Osteoblast (primary cell): Measurements from ENCODE around the gene USP10. TPM values are rescaled to one million over a fixed set of nuclear protein-coding genes. Genes with fewer than 3 reads are reported as not detected.

Source experiments
- DNase-seq: peaks from one replicate; pipeline ENCODE4 v3.0.0; 2011; ENCODE audit warnings: low spot score, mixed read lengths; ENCODE audit not compliant: insufficient read length; ENCODE audit errors: missing footprints
- H2AFZ ChIP-seq: 2 replicates; pipeline ENCODE4 v1.6.0; 2011; ENCODE audit warnings: mild to moderate bottlenecking, low read length
- H3K27ac ChIP-seq: 2 replicates; pipeline ENCODE4 v1.5.1; 2011; ENCODE audit warnings: mild to moderate bottlenecking, low read depth, low read length, moderate library complexity
- H3K27me3 ChIP-seq: 2 replicates; pipeline ENCODE4 v1.6.0; 2012; ENCODE audit warnings: mild to moderate bottlenecking, control low read depth, inconsistent platforms, low read length, moderate library complexity; ENCODE audit not compliant: insufficient read depth
- H3K36me3 ChIP-seq: 2 replicates; pipeline ENCODE4 v1.5.1; 2011; ENCODE audit warnings: mild to moderate bottlenecking, low read length, control low read depth, moderate library complexity; ENCODE audit not compliant: insufficient read depth
- H3K4me1 ChIP-seq: 2 replicates; pipeline ENCODE4 v1.5.1; 2011; ENCODE audit warnings: mild to moderate bottlenecking, low read length, control low read depth, moderate library complexity; ENCODE audit not compliant: insufficient read depth
- H3K4me2 ChIP-seq: 2 replicates; pipeline ENCODE4 v1.6.0; 2011; ENCODE audit warnings: mild to moderate bottlenecking, low read length; ENCODE audit not compliant: insufficient read depth
- H3K4me3 ChIP-seq: fragments of 200-600 bp; sonication (generic); 3 replicates; pipeline ENCODE4 v1.5.1; 2012; ENCODE audit warnings: mild to moderate bottlenecking, low read length, inconsistent platforms; ENCODE audit not compliant: insufficient read depth
- H3K79me2 ChIP-seq: 2 replicates; pipeline ENCODE4 v1.6.0; 2012; ENCODE audit warnings: mild to moderate bottlenecking, low read length, control low read depth, inconsistent platforms; ENCODE audit not compliant: insufficient read depth
- H3K9me3 ChIP-seq: 2 replicates; pipeline ENCODE4 v1.5.1; 2011; ENCODE audit warnings: low read depth, low read length, control low read depth
- H4K20me1 ChIP-seq: 2 replicates; pipeline ENCODE4 v1.6.0; 2012; ENCODE audit warnings: mild to moderate bottlenecking, low read length, control low read depth; ENCODE audit not compliant: insufficient read depth
- total RNA-seq: library from RNA; depleted of rRNA; stranded (reverse); fragments of >200 nt; gene quantifications from 2 replicates; pipeline ENCODE4 v1.2.3, GENCODE V29; 2012
- TF ChIP-seq, protein P1 (sequence below): IDR thresholded peaks from 2 replicates; pipeline ENCODE4 v1.5.1; 2011; ENCODE audit warnings: mild to moderate bottlenecking, low read depth, low read length, moderate library complexity; ENCODE audit errors: extremely low read depth

USP10 gene
- total RNA-seq, 1 donor, result 43.1 TPM

GRCh38 chr16:84815462-84815861 lies 115.7 kb downstream of the USP10 start:
- Histone ChIP-seq H3K4me1 (peaks cover 17% of the 10 kb centered on the region), H3K27ac (no peak overlapping the region), H2AFZ (no peak overlapping the region), H3K4me3 (no peak overlapping the region), H3K27me3 (peaks cover 7% of the 10 kb centered on the region), H3K4me2 (no peak overlapping the region), H4K20me1 (no peaks in the 10 kb centered on the region), H3K79me2 (no peaks in the 10 kb centered on the region), H3K9me3 (no peaks in the 10 kb centered on the region), H3K36me3 (no peaks in the 10 kb centered on the region)
- TF ChIP-seq, protein P1, sequence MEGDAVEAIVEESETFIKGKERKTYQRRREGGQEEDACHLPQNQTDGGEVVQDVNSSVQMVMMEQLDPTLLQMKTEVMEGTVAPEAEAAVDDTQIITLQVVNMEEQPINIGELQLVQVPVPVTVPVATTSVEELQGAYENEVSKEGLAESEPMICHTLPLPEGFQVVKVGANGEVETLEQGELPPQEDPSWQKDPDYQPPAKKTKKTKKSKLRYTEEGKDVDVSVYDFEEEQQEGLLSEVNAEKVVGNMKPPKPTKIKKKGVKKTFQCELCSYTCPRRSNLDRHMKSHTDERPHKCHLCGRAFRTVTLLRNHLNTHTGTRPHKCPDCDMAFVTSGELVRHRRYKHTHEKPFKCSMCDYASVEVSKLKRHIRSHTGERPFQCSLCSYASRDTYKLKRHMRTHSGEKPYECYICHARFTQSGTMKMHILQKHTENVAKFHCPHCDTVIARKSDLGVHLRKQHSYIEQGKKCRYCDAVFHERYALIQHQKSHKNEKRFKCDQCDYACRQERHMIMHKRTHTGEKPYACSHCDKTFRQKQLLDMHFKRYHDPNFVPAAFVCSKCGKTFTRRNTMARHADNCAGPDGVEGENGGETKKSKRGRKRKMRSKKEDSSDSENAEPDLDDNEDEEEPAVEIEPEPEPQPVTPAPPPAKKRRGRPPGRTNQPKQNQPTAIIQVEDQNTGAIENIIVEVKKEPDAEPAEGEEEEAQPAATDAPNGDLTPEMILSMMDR, result no peak
- DNase-seq, result no peak

DNA sequence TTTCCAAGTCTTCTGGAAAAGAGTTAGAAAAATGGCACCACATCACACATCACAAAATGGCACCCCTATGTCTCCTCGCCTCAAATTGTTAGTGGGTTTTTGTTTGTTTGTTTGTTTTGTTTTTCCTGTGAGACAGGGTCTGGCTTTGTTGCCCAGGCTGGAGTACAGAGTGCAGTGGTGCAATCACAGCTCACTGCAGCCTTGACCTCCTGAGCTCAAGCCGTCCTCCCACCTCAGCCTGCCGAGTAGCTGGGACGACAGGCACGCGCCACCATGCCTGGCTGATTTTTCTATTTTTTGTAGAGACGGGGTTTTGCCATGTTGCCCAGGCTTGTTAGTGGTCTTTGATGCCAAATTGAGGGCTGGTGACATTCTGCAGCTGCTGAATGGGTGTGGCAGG lies 116.2 kb downstream of the USP10 start:
- H3K79me2 ChIP-seq, result no peaks in the 10 kb centered on the region
- peak; percentile 13 for DNase-seq
- H3K9me3 ChIP-seq, result no peaks in the 10 kb centered on the region
- H3K36me3 ChIP-seq, result no peaks in the 10 kb centered on the region
- no peaks in the 10 kb centered on the region for H4K20me1 ChIP-seq
- TF ChIP-seq, protein P1, result no peak
- no peak overlapping the region for H3K27ac ChIP-seq
- H3K4me3 ChIP-seq, result no peak overlapping the region
- H3K4me2 ChIP-seq, result no peak overlapping the region
- peaks cover 15% of the 10 kb centered on the region for H3K4me1 ChIP-seq
- peaks cover 7% of the 10 kb centered on the region for H3K27me3 ChIP-seq
- no peak overlapping the region for H2AFZ ChIP-seq

DNA sequence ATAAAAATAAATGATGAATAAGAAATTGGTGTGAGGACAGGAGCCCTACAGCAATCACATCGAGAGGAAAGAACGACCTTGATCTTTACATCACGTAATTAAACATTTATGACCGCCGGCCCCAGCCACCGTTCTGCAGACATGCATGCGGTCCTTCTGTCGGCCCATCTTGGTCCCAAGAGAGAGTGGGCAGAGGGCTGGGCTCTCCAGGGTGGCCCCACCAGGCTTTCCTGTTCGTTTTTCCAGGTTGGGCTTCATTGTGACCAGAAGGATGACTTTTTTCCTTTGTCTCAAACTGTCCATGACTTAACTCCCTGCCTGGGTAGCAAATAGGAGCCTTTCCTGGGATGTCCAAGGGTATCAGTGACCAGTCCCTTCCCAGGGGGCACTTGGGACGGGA lies 116.7 kb downstream of the USP10 start:
- DNase-seq, result no peak
- Histone ChIP-seq H3K4me3 (no peak overlapping the region), H3K79me2 (no peaks in the 10 kb centered on the region), H3K4me2 (no peak overlapping the region), H3K27me3 (peaks cover 7% of the 10 kb centered on the region), H3K4me1 (peaks cover 15% of the 10 kb centered on the region), H3K9me3 (no peaks in the 10 kb centered on the region), H2AFZ (no peak overlapping the region), H4K20me1 (no peaks in the 10 kb centered on the region), H3K36me3 (no peaks in the 10 kb centered on the region), H3K27ac (no peak overlapping the region)
- TF ChIP-seq, protein P1, result no peak

DNA sequence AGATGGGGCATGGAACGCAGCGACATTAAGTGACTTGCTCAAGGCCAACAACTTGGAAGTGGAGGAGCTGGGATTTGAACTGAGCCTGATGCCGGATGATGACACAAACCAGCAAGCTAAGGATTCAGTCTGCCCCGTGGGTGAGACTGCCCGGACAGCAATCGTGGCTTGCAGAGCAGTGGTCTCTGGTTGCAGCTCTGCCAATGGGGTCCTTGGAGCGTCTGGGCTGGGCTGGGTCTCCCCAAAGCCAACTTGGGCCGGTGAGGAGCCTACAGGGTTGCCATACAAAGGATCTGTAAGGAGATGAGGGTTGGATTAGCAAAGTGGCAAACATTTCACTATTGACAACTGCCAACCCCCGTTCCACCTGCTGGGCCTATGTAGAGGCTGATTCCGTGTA lies 117.4 kb downstream of the USP10 start:
- no peaks in the 10 kb centered on the region for H3K36me3 ChIP-seq
- peak; percentile 76 for DNase-seq
- H4K20me1 ChIP-seq, result no peaks in the 10 kb centered on the region
- H3K9me3 ChIP-seq, result no peaks in the 10 kb centered on the region
- no peak overlapping the region for H3K27ac ChIP-seq
- no peak overlapping the region for H2AFZ ChIP-seq
- H3K79me2 ChIP-seq, result no peaks in the 10 kb centered on the region
- H3K4me1 ChIP-seq, result peaks cover 18% of the 10 kb centered on the region
- H3K4me2 ChIP-seq, result no peak overlapping the region
- peaks cover 7% of the 10 kb centered on the region for H3K27me3 ChIP-seq
- no peak overlapping the region for H3K4me3 ChIP-seq
- TF ChIP-seq, protein P1, result no peak
